BLaER1 treated with 17β-estradiol and CSF1 and Interleukin-3, amounts not matched to agents 10 nM and 100 nM (cell line): ENCODE measurements around the gene P2RX1.
A peak's percentile ranks its signal among the peaks of the same experiment; 100 is the strongest.

ENCODE experiments used
- H3K27ac ChIP-seq, 11 experiments: shearing (Covaris generic); formaldehyde crosslinking; 2 replicates each; pipeline ENCODE4 v1.8.1; 2022
- H3K27me3 ChIP-seq, 11 experiments: shearing (Covaris generic); formaldehyde crosslinking; 2 replicates each; pipeline ENCODE4 v1.8.1; 2022
- H3K36me3 ChIP-seq, 11 experiments: shearing (Covaris generic); formaldehyde crosslinking; 2 replicates each; pipeline ENCODE4 v1.8.1; 2022
- H3K4me1 ChIP-seq, 10 experiments: shearing (Covaris generic); formaldehyde crosslinking; 2 replicates each; pipeline ENCODE4 v1.8.1; 2022
- H3K4me2 ChIP-seq, 11 experiments: shearing (Covaris generic); formaldehyde crosslinking; 2 replicates each; pipeline ENCODE4 v1.8.1; 2022
- H3K4me3 ChIP-seq, 10 experiments: shearing (Covaris generic); formaldehyde crosslinking; 2 replicates each; pipeline ENCODE4 v1.8.1; 2022
- H3K9ac ChIP-seq, 11 experiments: shearing (Covaris generic); formaldehyde crosslinking; 2 replicates each; pipeline ENCODE4 v1.8.1; 2022
- H3K9me3 ChIP-seq, 11 experiments: shearing (Covaris generic); formaldehyde crosslinking; replicated peaks in 1 of 11; 2 replicates each; pipeline ENCODE4 v1.8.1; 2022
- H4K20me1 ChIP-seq, 11 experiments: shearing (Covaris generic); formaldehyde crosslinking; 2 replicates each; pipeline ENCODE4 v1.8.1; 2022
- Cebpa-rat ChIP-seq, 11 experiments: shearing (Covaris generic); IDR thresholded peaks; 2 replicates each; pipeline ENCODE4 v1.8.1; 2022

P2RX1 gene

GRCh38 chr17:3903051-3903825, 13.0 kb downstream of the P2RX1 start:
- peak overlapping the region in 8 of 10 experiments; percentile 11 to 64 (median 52); a peak in 12 of 20 replicates for H3K4me3 ChIP-seq
- H3K27me3 ChIP-seq = peaks cover 0 to 12% (median 0%) of the 10 kb centered on the region in 11 experiments; a peak in 1 of 22 replicates
- no peak for TF ChIP-seq Cebpa-rat (IDR thresholded peaks at IDR 0.05)
- H3K4me1 ChIP-seq = peaks cover 20 to 76% (median 58%) of the 10 kb centered on the region in 10 experiments
- peak overlapping the region in 8 of 11 experiments; percentile 54 to 94 (median 86); a peak in 15 of 22 replicates for H3K27ac ChIP-seq
- H4K20me1 ChIP-seq = peaks cover 0 to 55% (median 0%) of the 10 kb centered on the region in 11 experiments; a peak in 7 of 22 replicates
- peaks cover 0 to 68% (median 22%) of the 10 kb centered on the region in 11 experiments; a peak in 15 of 22 replicates for H3K36me3 ChIP-seq
- peak overlapping the region; percentile 2 to 87 (median 68); a peak in 19 of 22 replicates for H3K9ac ChIP-seq
- H3K4me2 ChIP-seq = peak overlapping the region; percentile 50 to 100 (median 96)
- no peaks in the 10 kb centered on the region for H3K9me3 ChIP-seq

- no peaks in the 10 kb centered on the region for H3K9me3 ChIP-seq
- peaks cover 0 to 68% (median 32%) of the 10 kb centered on the region in 11 experiments; a peak in 18 of 22 replicates for H3K36me3 ChIP-seq
- H3K27me3 ChIP-seq = peaks cover 0 to 12% (median 0%) of the 10 kb centered on the region in 11 experiments; a peak in 1 of 22 replicates
- peaks cover 0 to 29% (median 0%) of the 10 kb centered on the region in 11 experiments; a peak in 7 of 22 replicates for H4K20me1 ChIP-seq
- H3K4me2 ChIP-seq = no peak overlapping the region
- H3K9ac ChIP-seq = no peak overlapping the region
- H3K4me3 ChIP-seq = no peak overlapping the region
- no peak overlapping the region for H3K27ac ChIP-seq
- peaks cover 28 to 71% (median 53%) of the 10 kb centered on the region in 10 experiments for H3K4me1 ChIP-seq
- no peak for TF ChIP-seq Cebpa-rat (IDR thresholded peaks at IDR 0.05)
Measured at GRCh38 chr17:3900646-3901045, 15.6 kb downstream of the P2RX1 start.

DNA sequence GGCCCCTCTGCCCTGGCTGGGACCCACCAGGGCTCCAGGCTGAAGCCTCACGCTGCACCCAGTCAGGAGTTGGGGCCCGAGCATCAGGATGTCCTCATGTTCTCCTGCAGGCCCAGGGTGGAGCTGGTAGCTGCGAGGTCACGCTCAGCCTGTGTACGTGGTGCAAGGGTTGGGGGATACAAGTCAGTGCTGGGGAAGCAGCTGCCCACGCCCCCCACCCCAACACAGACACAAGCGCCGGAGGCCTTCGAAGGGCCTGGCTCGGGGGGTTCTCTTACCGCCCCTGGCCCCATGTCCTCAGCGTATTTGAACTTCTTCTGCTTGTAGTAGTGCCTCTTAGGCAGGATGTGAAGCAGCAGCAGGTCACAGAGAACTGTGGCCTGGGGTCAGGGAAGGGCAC, 18.5 kb downstream of the P2RX1 start:
- Histone ChIP-seq H3K27ac (peak overlapping the region in 2 of 11 experiments; percentile 13 to 34; a peak in 1 of 22 replicates), H4K20me1 (peaks cover 0 to 4% (median 0%) of the 10 kb centered on the region in 11 experiments; a peak in 2 of 22 replicates), H3K4me3 (no peak overlapping the region), H3K9me3 (no peaks in the 10 kb centered on the region), H3K27me3 (no peaks in the 10 kb centered on the region), H3K36me3 (peaks cover 0 to 61% (median 32%) of the 10 kb centered on the region in 11 experiments; a peak in 18 of 22 replicates), H3K9ac (peak overlapping the region in 7 of 11 experiments; percentile 9 to 44 (median 31); a peak in 5 of 22 replicates), H3K4me2 (peak overlapping the region in 6 of 11 experiments; percentile 5 to 38 (median 31); a peak in 10 of 22 replicates), H3K4me1 (peaks cover 32 to 65% (median 48%) of the 10 kb centered on the region in 10 experiments)
- no peak for TF ChIP-seq Cebpa-rat (IDR thresholded peaks at IDR 0.05)

- Histone ChIP-seq H3K4me1 (peaks cover 35 to 65% (median 53%) of the 10 kb centered on the region in 10 experiments), H3K36me3 (peaks cover 0 to 52% (median 31%) of the 10 kb centered on the region in 11 experiments; a peak in 18 of 22 replicates), H3K4me2 (peak overlapping the region in 6 of 11 experiments; percentile 4 to 38 (median 31); a peak in 5 of 22 replicates), H4K20me1 (peaks cover 0 to 4% (median under 1%) of the 10 kb centered on the region in 11 experiments; a peak in 6 of 22 replicates), H3K27me3 (peaks cover 0 to 8% (median 4%) of the 10 kb centered on the region in 11 experiments; a peak in 7 of 22 replicates), H3K9me3 (no peaks in the 10 kb centered on the region), H3K9ac (peak overlapping the region in 5 of 11 experiments; percentile 11 to 44 (median 31); a peak in 4 of 22 replicates), H3K27ac (peak overlapping the region in 2 of 11 experiments; percentile 13 to 34; a peak in 1 of 22 replicates), H3K4me3 (no peak overlapping the region)
- TF ChIP-seq Cebpa-rat (IDR thresholded peaks at IDR 0.05) = no peak
Measured at GRCh38 chr17:3896968-3897235, 19.4 kb downstream of the P2RX1 start.

DNA sequence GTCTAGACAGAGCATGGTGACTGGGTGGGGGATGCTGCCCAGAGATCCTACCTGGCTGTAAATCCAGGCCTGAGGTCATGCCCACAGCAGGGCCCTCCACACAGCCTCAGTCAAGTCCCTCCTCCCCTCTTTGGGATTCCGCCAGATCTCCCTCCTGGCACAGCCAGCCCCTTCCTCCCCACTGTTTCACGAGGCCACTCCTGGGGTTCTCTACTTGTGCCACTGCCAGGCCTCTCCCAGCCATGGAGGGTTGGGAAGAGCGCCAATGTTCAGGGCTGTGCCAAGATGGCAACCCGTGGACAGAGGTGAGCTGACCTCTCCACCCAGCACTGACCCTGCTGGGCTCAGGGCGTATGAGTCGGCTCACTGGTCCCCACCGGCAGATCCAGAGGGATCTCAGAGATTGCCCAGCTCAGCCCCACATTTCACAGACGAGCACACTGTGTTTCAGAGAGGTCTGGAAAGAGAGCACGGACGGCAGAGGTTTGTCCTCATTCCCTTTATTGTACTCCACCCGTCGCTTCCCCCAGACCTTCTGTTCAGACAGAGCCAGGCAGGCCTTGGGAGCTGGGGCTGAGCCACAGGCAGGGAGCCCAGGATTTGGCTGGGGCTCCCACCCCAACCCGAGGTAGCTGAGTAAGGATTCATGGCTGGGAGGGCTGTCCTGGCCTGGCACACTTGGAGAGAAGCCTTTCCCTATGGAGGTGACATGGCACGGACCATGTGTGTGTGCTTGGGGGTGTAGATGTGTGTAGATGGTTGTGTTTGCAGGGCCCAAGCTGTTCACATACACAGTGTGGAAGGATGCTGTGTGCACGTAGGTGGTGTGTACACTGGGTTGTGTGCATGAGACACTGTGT, 19.9 kb downstream of the P2RX1 start:
- H3K27ac ChIP-seq = peak overlapping the region in 1 of 11 experiments; percentile 34; a peak in 1 of 22 replicates
- peaks cover 0 to 8% (median 6%) of the 10 kb centered on the region in 11 experiments; a peak in 9 of 22 replicates for H4K20me1 ChIP-seq
- peak overlapping the region in 3 of 11 experiments; percentile 15 to 44 (median 31); a peak in 2 of 22 replicates for H3K9ac ChIP-seq
- peaks cover 0 to 13% (median 9%) of the 10 kb centered on the region in 11 experiments; a peak in 7 of 22 replicates for H3K27me3 ChIP-seq
- peaks cover 41 to 67% (median 56%) of the 10 kb centered on the region in 10 experiments for H3K4me1 ChIP-seq
- TF ChIP-seq Cebpa-rat (IDR thresholded peaks at IDR 0.05) = no peak
- H3K4me2 ChIP-seq = peak overlapping the region in 9 of 11 experiments; percentile 4 to 91 (median 37); a peak in 7 of 22 replicates
- no peak overlapping the region for H3K4me3 ChIP-seq
- peaks cover 0 to 47% (median 25%) of the 10 kb centered on the region in 11 experiments; a peak in 16 of 22 replicates for H3K36me3 ChIP-seq
- no peaks in the 10 kb centered on the region for H3K9me3 ChIP-seq

DNA sequence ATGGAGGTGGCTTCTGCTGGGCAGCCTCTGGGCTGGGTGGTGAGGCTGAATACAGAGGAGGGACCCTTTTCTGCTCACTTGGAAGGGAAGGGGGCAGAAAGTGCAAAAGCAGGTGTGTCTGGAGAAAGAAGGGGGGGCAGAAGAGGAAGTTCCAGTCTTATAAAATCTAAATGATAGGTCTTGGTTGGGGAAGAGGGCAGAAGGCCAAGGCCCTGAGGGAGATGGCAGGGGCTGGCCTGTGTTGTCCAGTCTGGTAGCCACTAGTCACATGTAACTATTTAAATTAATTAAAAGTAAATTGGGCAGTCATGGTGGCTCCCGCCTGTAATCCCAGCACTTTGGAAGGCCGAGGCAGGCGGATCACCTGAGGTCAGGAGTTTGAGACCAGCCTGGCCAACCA, 20.9 kb downstream of the P2RX1 start:
- no peak for TF ChIP-seq Cebpa-rat (IDR thresholded peaks at IDR 0.05)
- peaks cover 0 to 13% (median 9%) of the 10 kb centered on the region in 11 experiments; a peak in 7 of 22 replicates for H3K27me3 ChIP-seq

GRCh38 chr17:3894911-3895343, 21.3 kb downstream of the P2RX1 start:
- Histone ChIP-seq H4K20me1 (peaks cover 0 to 21% (median 12%) of the 10 kb centered on the region in 11 experiments; a peak in 11 of 22 replicates), H3K4me1 (peaks cover 55 to 81% (median 70%) of the 10 kb centered on the region in 10 experiments), H3K4me2 (peak overlapping the region in 10 of 11 experiments; percentile 17 to 99 (median 79); a peak in 18 of 22 replicates), H3K27me3 (peaks cover 0 to 13% (median 9%) of the 10 kb centered on the region in 11 experiments; a peak in 7 of 22 replicates), H3K27ac (peak overlapping the region in 2 of 11 experiments; percentile 7 to 36; a peak in 2 of 22 replicates), H3K9ac (peak overlapping the region in 3 of 11 experiments; percentile 13 to 29 (median 16); a peak in 1 of 22 replicates), H3K9me3 (no peaks in the 10 kb centered on the region), H3K4me3 (no peak overlapping the region), H3K36me3 (peaks cover 0 to 36% (median 23%) of the 10 kb centered on the region in 11 experiments; a peak in 16 of 22 replicates)
- TF ChIP-seq Cebpa-rat (IDR thresholded peaks at IDR 0.05) = no peak

More for the DNA sequence above, 20.9 kb downstream of the P2RX1 start:
- Histone ChIP-seq H3K9me3 (no peaks in the 10 kb centered on the region), H3K9ac (peak overlapping the region in 2 of 11 experiments; percentile 13 to 29; a peak in 1 of 22 replicates), H3K27ac (peak overlapping the region in 2 of 11 experiments; percentile 7 to 36; a peak in 2 of 22 replicates), H3K4me1 (peaks cover 51 to 77% (median 66%) of the 10 kb centered on the region in 10 experiments), H3K4me3 (no peak overlapping the region), H3K36me3 (peaks cover 0 to 40% (median 23%) of the 10 kb centered on the region in 11 experiments; a peak in 16 of 22 replicates), H3K4me2 (peak overlapping the region in 10 of 11 experiments; percentile 17 to 99 (median 79); a peak in 17 of 22 replicates), H4K20me1 (peaks cover 0 to 18% (median 10%) of the 10 kb centered on the region in 11 experiments; a peak in 11 of 22 replicates)
